ENCODE measurements around the gene EEF1AKMT3.

EEF1AKMT3 gene

GRCh38 chr12:57826400-57826799, 54.0 kb downstream of the EEF1AKMT3 start:
- Histone ChIP-seq H3K79me2 (ENCODE audit: insufficient read depth, low read length) (no peaks in the 10 kb centered on the region), H3K36me3 (ENCODE audit: insufficient read depth, low read length) (peaks cover 36% of the 10 kb centered on the region; the same call in 1 of the 2 replicates), H3K27me3 (ENCODE audit: insufficient read depth, low read length) (no peaks in the 10 kb centered on the region), H3K4me1 (ENCODE audit: insufficient read depth, low read length, severe bottlenecking) (no peaks in the 10 kb centered on the region), H4K20me1 (ENCODE audit: insufficient read depth, low read length) (no peaks in the 10 kb centered on the region), H3K9me2 (ENCODE audit: low read depth, low read length) (no peaks in the 10 kb centered on the region), H3K4me2 (ENCODE audit: low read length) (no peak overlapping the region), H3K9ac (ENCODE audit: low read length) (no peak overlapping the region), H3K9me3 (ENCODE audit: low read length) (no peaks in the 10 kb centered on the region), H3K27ac (ENCODE audit: low read depth, low read length, poor library complexity, severe bottlenecking) (no peak overlapping the region), H2AFZ (ENCODE audit: low read length) (no peak overlapping the region), H3F3A (ENCODE audit: insufficient read depth, low read length) (no peaks in the 10 kb centered on the region), H3K4me3 (ENCODE audit: low read depth, low read length, poor library complexity, severe bottlenecking) (no peak overlapping the region)
- no peak for TF ChIP-seq EZH2 (IDR thresholded peaks at IDR 0.05; ENCODE audit: borderline replicate concordance, low read length)
- no peak for TF ChIP-seq CTCF (IDR thresholded peaks at IDR 0.05; ENCODE audit: low read length)

- H3F3A ChIP-seq (ENCODE audit: insufficient read depth, low read length) = no peaks in the 10 kb centered on the region
- no peaks in the 10 kb centered on the region for H3K9me2 ChIP-seq (ENCODE audit: low read depth, low read length)
- H4K20me1 ChIP-seq (ENCODE audit: insufficient read depth, low read length) = no peaks in the 10 kb centered on the region
- no peaks in the 10 kb centered on the region for H3K4me1 ChIP-seq (ENCODE audit: insufficient read depth, low read length, severe bottlenecking)
- TF ChIP-seq CTCF (IDR thresholded peaks at IDR 0.05; ENCODE audit: low read length) (no peak), EZH2 (IDR thresholded peaks at IDR 0.05; ENCODE audit: borderline replicate concordance, low read length) (no peak)
- no peaks in the 10 kb centered on the region for H3K27me3 ChIP-seq (ENCODE audit: insufficient read depth, low read length)
- H3K4me3 ChIP-seq (ENCODE audit: low read depth, low read length, poor library complexity, severe bottlenecking) = no peak overlapping the region
- H3K27ac ChIP-seq (ENCODE audit: low read depth, low read length, poor library complexity, severe bottlenecking) = no peak overlapping the region
- no peak overlapping the region for H3K4me2 ChIP-seq (ENCODE audit: low read length)
- H3K36me3 ChIP-seq (ENCODE audit: insufficient read depth, low read length) = peaks cover 36% of the 10 kb centered on the region; the same call in 1 of the 2 replicates
- H2AFZ ChIP-seq (ENCODE audit: low read length) = no peak overlapping the region
- H3K9ac ChIP-seq (ENCODE audit: low read length) = no peak overlapping the region
- H3K79me2 ChIP-seq (ENCODE audit: insufficient read depth, low read length) = no peaks in the 10 kb centered on the region
- no peaks in the 10 kb centered on the region for H3K9me3 ChIP-seq (ENCODE audit: low read length)
These were observed 54.6 kb downstream of the EEF1AKMT3 start for GRCh38 chr12:57826966-57827365.

- Histone ChIP-seq H3K36me3 (ENCODE audit: insufficient read depth, low read length) (peaks cover 21% of the 10 kb centered on the region; the same call in 1 of the 2 replicates), H3K27me3 (ENCODE audit: insufficient read depth, low read length) (no peaks in the 10 kb centered on the region), H3K27ac (ENCODE audit: low read depth, low read length, poor library complexity, severe bottlenecking) (no peak overlapping the region), H3K9me2 (ENCODE audit: low read depth, low read length) (no peaks in the 10 kb centered on the region), H3K9ac (ENCODE audit: low read length) (no peak overlapping the region), H3K4me3 (ENCODE audit: low read depth, low read length, poor library complexity, severe bottlenecking) (no peak overlapping the region), H3K4me2 (ENCODE audit: low read length) (no peak overlapping the region), H4K20me1 (ENCODE audit: insufficient read depth, low read length) (no peaks in the 10 kb centered on the region), H3F3A (ENCODE audit: insufficient read depth, low read length) (no peaks in the 10 kb centered on the region), H2AFZ (ENCODE audit: low read length) (no peak overlapping the region), H3K79me2 (ENCODE audit: insufficient read depth, low read length) (no peaks in the 10 kb centered on the region), H3K4me1 (ENCODE audit: insufficient read depth, low read length, severe bottlenecking) (no peaks in the 10 kb centered on the region), H3K9me3 (ENCODE audit: low read length) (no peaks in the 10 kb centered on the region)
- TF ChIP-seq CTCF (IDR thresholded peaks at IDR 0.05; ENCODE audit: low read length) = no peak
- TF ChIP-seq EZH2 (IDR thresholded peaks at IDR 0.05; ENCODE audit: borderline replicate concordance, low read length) = no peak
These were observed 56.8 kb downstream of the EEF1AKMT3 start for GRCh38 chr12:57829025-57829777.

Measured in OCI-LY1 (cell line).